B cell (primary cell): ENCODE results near the gene THSD7B. TPM values are rescaled to one million over a fixed set of nuclear protein-coding genes. Genes with fewer than 3 reads are reported as not detected.

Experiments used
- ATAC-seq: fragments of 200-7000 bp; cut with Tn5 transposase; one replicate; pipeline ENCODE4 v1.10.0; 2021; ENCODE audit warnings: low read depth, mild to moderate bottlenecking, moderate number of reproducible peaks, moderate library complexity
- CTCF ChIA-PET: fragments of 350-600 bp; sonication (Branson Sonifier 250); formaldehyde crosslinking; loops from one replicate; lab custom pipeline; 2021; ENCODE audit warnings: antibody characterized with exemption, inconsistent platforms; lab: Charles Lee
- POLR2A ChIA-PET: fragments of 350-600 bp; sonication (Branson Sonifier 250); formaldehyde crosslinking; loops from one replicate; lab custom pipeline; 2021; ENCODE audit warnings: antibody characterized with exemption; lab: Charles Lee
- DNase-seq: peaks from one replicate; pipeline ENCODE4 v3.0.0; 2013
- H2AFZ ChIP-seq: 2 replicates; pipeline ENCODE4 v1.6.1; 2012; ENCODE audit warnings: mild to moderate bottlenecking, low read depth, low read length; ENCODE audit not compliant: insufficient read depth, poor library complexity, severe bottlenecking
- H3K27ac ChIP-seq, 2 donors: 1 replicate in 1 of 2; 2 replicates in 1 of 2; pipeline ENCODE4 v1.5.1; 2012 to 2013; ENCODE audit warnings: low read length in 2 of 2, mild to moderate bottlenecking in 2 of 2, moderate library complexity in 1 of 2
- H3K27me3 ChIP-seq, 4 experiments: fragments of 200-600 bp in 1 of 4; sonication (generic) in 1 of 4; replicated peaks in 1 of 4; 1 replicate in 2 of 4; 2 replicates in 2 of 4; pipeline versions ENCODE4 v1.6.1 to v1.7.0; 2013 to 2016; ENCODE audit warnings: low read length in 3 of 4, mild to moderate bottlenecking in 2 of 4, mixed read lengths in 1 of 4, moderate library complexity in 1 of 4; ENCODE audit not compliant: insufficient read depth in 4 of 4, control insufficient read depth in 3 of 4; ENCODE audit errors: control extremely low read depth in 1 of 4
- H3K36me3 ChIP-seq, 2 experiments: replicated peaks in 1 of 2; 1 replicate in 1 of 2; 2 replicates in 1 of 2; pipeline versions ENCODE4 v1.6.1 to v1.7.1; 2013; ENCODE audit warnings: low read length in 1 of 2; ENCODE audit not compliant: insufficient read depth in 2 of 2, control insufficient read depth in 1 of 2; ENCODE audit errors: control extremely low read depth in 1 of 2, extremely low read depth in 1 of 2
- H3K4me1 ChIP-seq, 2 donors: fragments of 200-600 bp in 1 of 2; sonication (generic) in 1 of 2; 1 replicate in 1 of 2; 2 replicates in 1 of 2; pipeline versions ENCODE4 v1.5.1 to v1.6.1; 2013 to 2017; ENCODE audit warnings: low read length in 2 of 2; ENCODE audit not compliant: control insufficient read depth in 2 of 2, insufficient read depth in 2 of 2
- H3K4me2 ChIP-seq: replicated peaks from 2 replicates; pipeline ENCODE3; 2012; ENCODE audit warnings: mild to moderate bottlenecking, low read depth, low read length; ENCODE audit not compliant: poor library complexity, severe bottlenecking
- H3K4me3 ChIP-seq, 5 experiments: fragments of 200-600 bp in 1 of 5; sonication (generic) in 1 of 5; 1 replicate in 3 of 5; 2 replicates in 2 of 5; pipeline versions ENCODE4 v1.5.1 to v1.7.0; 2011 to 2016; ENCODE audit warnings: low read length in 4 of 5, mild to moderate bottlenecking in 4 of 5, low read depth in 2 of 5, control low read depth in 1 of 5, moderate library complexity in 1 of 5; ENCODE audit not compliant: insufficient read depth in 1 of 5; ENCODE audit errors: control extremely low read depth in 1 of 5, extremely low read depth in 1 of 5
- H3K79me2 ChIP-seq: fragments of 200-600 bp; sonication (generic); one replicate; pipeline ENCODE4 v1.6.0; 2016; ENCODE audit warnings: low read length; ENCODE audit not compliant: control insufficient read depth, insufficient read depth
- H3K9ac ChIP-seq: fragments of 200-600 bp; sonication (generic); 2 replicates; pipeline ENCODE4 v1.6.1; 2017; ENCODE audit warnings: mild to moderate bottlenecking, low read length, moderate library complexity
- H3K9me3 ChIP-seq, 3 donors: one replicate each; pipeline versions ENCODE4 v1.6.1 to v1.7.1; 2013; ENCODE audit warnings: low read length in 2 of 3; ENCODE audit not compliant: control insufficient read depth in 2 of 3, insufficient read depth in 1 of 3; ENCODE audit errors: control extremely low read depth in 1 of 3
- H4K20me1 ChIP-seq: 2 replicates; pipeline ENCODE4 v1.6.0; 2012; ENCODE audit warnings: mild to moderate bottlenecking, low read length; ENCODE audit not compliant: insufficient read depth, control insufficient read depth, poor library complexity, severe bottlenecking
- H3K27ac Mint-ChIP-seq: one replicate; pipeline ENCODE4 v1.8.0; 2021; ENCODE audit warnings: mixed read lengths
- H3K27me3 Mint-ChIP-seq: one replicate; pipeline ENCODE4 v1.8.0; 2021; ENCODE audit warnings: mixed read lengths
- H3K4me1 Mint-ChIP-seq: one replicate; pipeline ENCODE4 v1.8.0; 2021; ENCODE audit warnings: mixed read lengths
- H3K4me3 Mint-ChIP-seq: one replicate; pipeline ENCODE4 v1.8.0; 2021; ENCODE audit warnings: mixed read lengths
- H3K9me3 Mint-ChIP-seq: one replicate; pipeline ENCODE4 v1.8.0; 2022; ENCODE audit warnings: mixed read lengths; ENCODE audit not compliant: insufficient read depth
- EZH2 ChIP-seq: IDR thresholded peaks from 2 replicates; pipeline ENCODE4 v1.6.1; 2012; ENCODE audit warnings: borderline replicate concordance, low read depth, mild to moderate bottlenecking, moderate library complexity, low read length; ENCODE audit not compliant: insufficient read depth, poor library complexity, severe bottlenecking
- WGBS: methylation state at CpG from one replicate; pipeline ENCODE4 v1.1.5; 2013; ENCODE audit warnings: missing lambda C conversion rate; ENCODE audit not compliant: insufficient coverage; 5-methylcytosine and 5-hydroxymethylcytosine counted together
- intact Hi-C: fragments of 100-400 bp; cut with micrococcal nuclease; formaldehyde crosslinking; loops from one replicate; pipeline ENCODE4 v1.10.0; 2022
- polyA plus RNA-seq: library from polyadenylated mRNA; depleted of rRNA; stranded (reverse); fragments of >200 nt; gene quantifications from 2 replicates; pipeline ENCODE4 v1.2.3, GENCODE V29; 2012
- total RNA-seq, 2 donors: library from RNA; stranded (reverse); fragments of 120-200 nt in 1 of 2; gene quantifications; 1 replicate in 1 of 2; 2 replicates in 1 of 2; pipeline versions ENCODE4 v1.2.3 to v1.2.4, GENCODE V29; 2013 to 2022
- TF ChIP-seq, protein P1 (sequence below): fragments of 200-600 bp; IDR thresholded peaks from one replicate; pipeline ENCODE4 v1.8.0; 2022; ENCODE audit warnings: antibody characterized with exemption, mild to moderate bottlenecking

The THSD7B gene
- total and polyA plus RNA-seq, 2 donors (not counting 1 experiment from before 2014, with no cell fraction given) = 0.76 TPM; not detected in 1

- Histone ChIP-seq H3K9ac (no peak overlapping the region), H3K27me3 (no peaks in the 10 kb centered on the region), H4K20me1 (no peaks in the 10 kb centered on the region), H3K79me2 (no peaks in the 10 kb centered on the region), H3K36me3 (no peaks in the 10 kb centered on the region), H3K4me2 (no peak overlapping the region), H3K4me3 (no peak overlapping the region), H3K27ac (no peak overlapping the region), H3K9me3 (no peaks in the 10 kb centered on the region), H3K4me1 (no peaks in the 10 kb centered on the region), H2AFZ (no peak overlapping the region)
- no peak overlapping the region for H3K4me3 Mint-ChIP-seq
- no peaks in the 10 kb centered on the region for H3K9me3 Mint-ChIP-seq
- no peak overlapping the region for H3K27ac Mint-ChIP-seq
- H3K4me1 Mint-ChIP-seq = no peaks in the 10 kb centered on the region
- DNase-seq (no peak), ATAC-seq (no peak)
- ChIA-PET POLR2A (no interaction called here), CTCF (no interaction called here)
- TF ChIP-seq EZH2 = no peak
- TF ChIP-seq, protein P1, sequence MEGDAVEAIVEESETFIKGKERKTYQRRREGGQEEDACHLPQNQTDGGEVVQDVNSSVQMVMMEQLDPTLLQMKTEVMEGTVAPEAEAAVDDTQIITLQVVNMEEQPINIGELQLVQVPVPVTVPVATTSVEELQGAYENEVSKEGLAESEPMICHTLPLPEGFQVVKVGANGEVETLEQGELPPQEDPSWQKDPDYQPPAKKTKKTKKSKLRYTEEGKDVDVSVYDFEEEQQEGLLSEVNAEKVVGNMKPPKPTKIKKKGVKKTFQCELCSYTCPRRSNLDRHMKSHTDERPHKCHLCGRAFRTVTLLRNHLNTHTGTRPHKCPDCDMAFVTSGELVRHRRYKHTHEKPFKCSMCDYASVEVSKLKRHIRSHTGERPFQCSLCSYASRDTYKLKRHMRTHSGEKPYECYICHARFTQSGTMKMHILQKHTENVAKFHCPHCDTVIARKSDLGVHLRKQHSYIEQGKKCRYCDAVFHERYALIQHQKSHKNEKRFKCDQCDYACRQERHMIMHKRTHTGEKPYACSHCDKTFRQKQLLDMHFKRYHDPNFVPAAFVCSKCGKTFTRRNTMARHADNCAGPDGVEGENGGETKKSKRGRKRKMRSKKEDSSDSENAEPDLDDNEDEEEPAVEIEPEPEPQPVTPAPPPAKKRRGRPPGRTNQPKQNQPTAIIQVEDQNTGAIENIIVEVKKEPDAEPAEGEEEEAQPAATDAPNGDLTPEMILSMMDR = no peak
- WGBS = no CpG with 5 or more reads among the region's 1 CpG
- intact Hi-C loops = no loop called here
- no peaks in the 10 kb centered on the region for H3K27me3 Mint-ChIP-seq
Measured at GRCh38 chr2:137175246-137175645, 409.9 kb downstream of the THSD7B start.

DNA sequence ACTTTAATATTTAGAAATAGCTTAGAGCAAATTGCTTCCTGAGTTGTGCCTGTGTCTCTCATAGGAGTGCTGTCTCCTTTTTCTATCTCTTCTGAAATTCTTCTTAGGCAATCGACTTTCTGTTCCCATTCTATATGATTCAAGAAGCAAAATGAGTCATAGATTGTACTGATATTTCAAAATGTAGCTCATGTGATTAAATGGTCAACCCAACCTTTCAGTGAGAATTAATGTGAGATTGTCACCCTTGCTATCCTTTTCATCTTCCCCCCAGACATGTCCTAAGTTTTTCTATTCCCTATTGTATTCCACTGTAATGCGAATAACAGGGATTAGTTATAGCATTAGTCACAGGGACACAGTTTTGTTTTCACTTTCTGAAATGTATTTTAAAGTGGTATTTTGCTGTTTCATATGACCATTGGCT lies 413.6 kb downstream of the THSD7B start:
- H3K27me3 Mint-ChIP-seq = no peaks in the 10 kb centered on the region

More for the DNA sequence above, 413.6 kb downstream of the THSD7B start:
- Histone ChIP-seq H3K27me3 (no peaks in the 10 kb centered on the region), H3K79me2 (no peaks in the 10 kb centered on the region), H3K4me1 (no peaks in the 10 kb centered on the region), H3K4me2 (no peak overlapping the region), H4K20me1 (no peaks in the 10 kb centered on the region), H3K27ac (no peak overlapping the region), H3K9me3 (no peaks in the 10 kb centered on the region), H3K4me3 (no peak overlapping the region), H3K36me3 (no peaks in the 10 kb centered on the region), H3K9ac (no peak overlapping the region), H2AFZ (no peak overlapping the region)
- no peak overlapping the region for H3K4me3 Mint-ChIP-seq
- H3K9me3 Mint-ChIP-seq = no peaks in the 10 kb centered on the region
- intact Hi-C loops = no loop called here
- CTCF ChIA-PET = interaction anchor here (0.6 kb wide), 1 partner anchor 1663 kb away, joined by 3 read pairs; no protein-coding TSS in a partner anchor
- no peak for DNase-seq
- H3K4me1 Mint-ChIP-seq = no peaks in the 10 kb centered on the region
- TF ChIP-seq EZH2 = no peak
- TF ChIP-seq, protein P1 = no peak
- H3K27ac Mint-ChIP-seq = no peak overlapping the region
- POLR2A ChIA-PET = no interaction called here
- no CpG with 5 or more reads among the region's 2 CpGs for WGBS
- no peak for ATAC-seq
